HepG2 (cell line): Measurements from ENCODE around the gene DUOXA1. TPM values are rescaled to one million over a fixed set of nuclear protein-coding genes. Genes with fewer than 3 reads are reported as not detected.

Experiments used
- ATAC-seq: fragments of 200-7000 bp; cut with Tn5 transposase; 3 replicates; pipeline ENCODE4 v1.9.1; 2020; ENCODE audit warnings: mild to moderate bottlenecking, moderate library complexity
- BruUV-seq: library from RNA; stranded (reverse); fragments of 400-500 nt; replicated peaks from 2 replicates; lab custom pipeline; 2021; lab: Mats Ljungman, UMichigan
- CTCF ChIA-PET: fragments of 300-600 bp; formaldehyde crosslinking; extraction: SDS; loops from one replicate; lab custom pipeline; 2021; ENCODE audit warnings: low total read pairs, inconsistent platforms, low intra/inter-chr PET ratio; lab: Yijun Ruan, JAX
- POLR2A ChIA-PET: fragments of 350-600 bp; sonication (Branson Sonifier 250); formaldehyde crosslinking; loops from one replicate; lab custom pipeline; 2020; ENCODE audit warnings: antibody characterized with exemption, inconsistent platforms; lab: Yijun Ruan, JAX
- DNase-seq: peaks from one replicate; pipeline ENCODE4 v3.0.0-alpha.2; 2015; ENCODE audit warnings: low spot score
- FAIRE-seq: peaks from 3 replicates; lab custom pipeline; 2011; peaks lifted over from hg19 to GRCh38; lab: Jason Lieb, UNC
- H2AFZ ChIP-seq: one replicate; pipeline ENCODE4 v1.6.1; 2011; ENCODE audit warnings: low read length, inconsistent platforms
- H3K27ac ChIP-seq: fragments of 300-600 bp; 3 replicates; pipeline ENCODE4 v1.8.0; 2011; ENCODE audit warnings: mixed run types, mild to moderate bottlenecking, mixed read lengths, low read length, inconsistent platforms; ENCODE audit not compliant: insufficient read depth; ENCODE audit errors: extremely low read length
- H3K27me3 ChIP-seq, 2 experiments: fragments of 200-600 bp in 1 of 2; 2 replicates in 1 of 2; 3 replicates in 1 of 2; pipeline versions ENCODE4 v1.6.0 to v1.8.0; 2011; ENCODE audit warnings: low read length in 2 of 2, mild to moderate bottlenecking in 2 of 2, moderate library complexity in 2 of 2, inconsistent platforms in 1 of 2; ENCODE audit not compliant: insufficient read depth in 2 of 2, control insufficient read depth in 1 of 2
- H3K36me3 ChIP-seq, 2 experiments: fragments of 200-600 bp in 1 of 2; replicated peaks in 1 of 2; 2 replicates in 1 of 2; 3 replicates in 1 of 2; pipeline versions ENCODE4 v1.5.1 to v1.8.0; 2011; ENCODE audit warnings: low read length in 2 of 2, inconsistent platforms in 1 of 2; ENCODE audit not compliant: insufficient read depth in 2 of 2, control insufficient read depth in 1 of 2
- H3K4me1 ChIP-seq: 2 replicates; pipeline ENCODE4 v1.5.1; 2012; ENCODE audit warnings: low read length, inconsistent platforms; ENCODE audit not compliant: insufficient read depth
- H3K4me2 ChIP-seq: 2 replicates; pipeline ENCODE4 v1.6.0; 2011; ENCODE audit warnings: low read depth, low read length, inconsistent platforms
- H3K4me3 ChIP-seq, 3 experiments: fragments of 200-600 bp in 1 of 3; sonication (generic), shearing (Covaris generic) in 1 of 3; replicated peaks in 1 of 3; 2 replicates each; pipeline ENCODE4 v1.5.1; 2011 to 2016; ENCODE audit warnings: low read length in 3 of 3, inconsistent platforms in 2 of 3, low read depth in 2 of 3, mild to moderate bottlenecking in 2 of 3, control low read depth in 1 of 3, mixed read lengths in 1 of 3; ENCODE audit not compliant: insufficient read depth in 1 of 3
- H3K79me2 ChIP-seq: one replicate; pipeline ENCODE4 v1.6.1; 2011; ENCODE audit warnings: low read length, inconsistent platforms; ENCODE audit not compliant: insufficient read depth
- H3K9ac ChIP-seq: 2 replicates; pipeline ENCODE4 v1.6.0; 2011; ENCODE audit warnings: mild to moderate bottlenecking, low read depth, low read length, inconsistent platforms; ENCODE audit not compliant: insufficient read depth
- H3K9me3 ChIP-seq: 2 replicates; pipeline ENCODE4 v1.5.1; 2012; ENCODE audit warnings: mild to moderate bottlenecking, low read length
- H4K20me1 ChIP-seq: 2 replicates; pipeline ENCODE4 v1.6.0; 2011; ENCODE audit warnings: inconsistent platforms, mild to moderate bottlenecking, low read length, moderate library complexity; ENCODE audit not compliant: insufficient read depth
- ARNT ChIP-seq: fragments of 450-650 bp; IDR thresholded peaks from 2 replicates; pipeline ENCODE4 v1.6.1; 2017
- FOXC1 ChIP-seq: sonication (generic); formaldehyde crosslinking; IDR thresholded peaks from 2 replicates; pipeline ENCODE4 v1.8.0; 2022; ENCODE audit warnings: mild to moderate bottlenecking, missing genetic modification reagents, borderline replicate concordance
- HMGA1 ChIP-seq: sonication (generic); formaldehyde crosslinking; conservative IDR thresholded peaks from 2 replicates; pipeline ENCODE4 v1.4.0; 2020; ENCODE audit warnings: missing genetic modification reagents
- KAT7 ChIP-seq: IDR thresholded peaks from 2 replicates; pipeline ENCODE4 v1.6.1; 2018; ENCODE audit warnings: borderline replicate concordance, missing compliant biosample characterization
- MEF2D ChIP-seq: sonication (generic); formaldehyde crosslinking; IDR thresholded peaks from 2 replicates; pipeline ENCODE4 v1.5.1; 2020; ENCODE audit warnings: mild to moderate bottlenecking, missing genetic modification reagents
- PTBP1 ChIP-seq: fragments of 200-400 bp; formaldehyde crosslinking; IDR thresholded peaks from 2 replicates; pipeline ENCODE4 v1.6.1; 2018; ENCODE audit warnings: low read length, low read depth; ENCODE audit not compliant: poor library complexity, severe bottlenecking
- SMC3 ChIP-seq: IDR thresholded peaks from 2 replicates; pipeline ENCODE4 v1.6.1; 2011; ENCODE audit warnings: low read length, improper control_type of control experiment
- SOX6 ChIP-seq, 2 experiments: fragments of 450-650 bp in 1 of 2; sonication (generic) in 1 of 2; formaldehyde crosslinking in 1 of 2; IDR thresholded peaks; 2 replicates each; pipeline versions ENCODE4 v1.4.0 to v1.6.1; 2017 to 2020; ENCODE audit warnings: antibody characterized with exemption in 1 of 2, mild to moderate bottlenecking in 1 of 2, missing genetic modification reagents in 1 of 2
- ZNF235 ChIP-seq: sonication (generic); formaldehyde crosslinking; IDR thresholded peaks from 2 replicates; pipeline ENCODE4 v1.8.1; 2023; ENCODE audit warnings: mild to moderate bottlenecking, missing genetic modification reagents, borderline replicate concordance
- ZNF329 ChIP-seq: sonication (generic); formaldehyde crosslinking; IDR thresholded peaks from 2 replicates; pipeline ENCODE4 v1.9.0; 2021; ENCODE audit warnings: low read depth, mild to moderate bottlenecking, missing genetic modification reagents
- ZNF629 ChIP-seq: sonication (generic); formaldehyde crosslinking; conservative IDR thresholded peaks from 2 replicates; pipeline ENCODE4 v1.5.0; 2020; ENCODE audit warnings: missing genetic modification reagents
- WGBS: methylation state at CpG from one replicate; pipeline ENCODE4 v1.1.6; 2017; ENCODE audit warnings: low lambda C conversion rate; 5-methylcytosine and 5-hydroxymethylcytosine counted together
- in situ Hi-C: cut with HindIII; loops from 2 replicates; pipeline ENCODE4 v1.10.0; 2017; ENCODE audit warnings: low pct_unique_long_range_greater_than_20kb; ENCODE audit not compliant: extremely low pct_ligation_motif_present
- intact Hi-C: fragments of 100-400 bp; cut with micrococcal nuclease; formaldehyde crosslinking; loops from one replicate; pipeline ENCODE4 v1.10.0; 2022; ENCODE audit not compliant: unreplicated experiment
- polyA plus RNA-seq, 8 experiments: library from polyadenylated mRNA; depleted of rRNA in 3 of 8; stranded (reverse) in 7 of 8; unstranded in 1 of 8; fragments of >200 nt; fragmentation: Illumina TruSeq in 4 of 8; extraction: Trizol in 4 of 8; gene quantifications; 2 replicates each; pipeline versions ENCODE4 v1.2.1 to v1.2.3, GENCODE V29; 2011 to 2016; ENCODE audit warnings: low read depth in 4 of 8, missing spikeins in 1 of 8, mixed read lengths in 1 of 8; ENCODE audit not compliant: insufficient read depth in 1 of 8
- total RNA-seq, 5 experiments: library from RNA; depleted of rRNA; stranded (reverse); fragments of >200 nt; fragmentation: Illumina TruSeq; extraction: Trizol; gene quantifications; 2 replicates each; pipeline ENCODE4 v1.2.3, GENCODE V29; 2016; ENCODE audit warnings: low read depth in 1 of 5
- TF ChIP-seq, protein P1 (sequence below): sonication (generic); formaldehyde crosslinking; IDR thresholded peaks from 2 replicates; pipeline ENCODE4 v1.4.0; 2020; ENCODE audit warnings: mild to moderate bottlenecking, missing genetic modification reagents
- TF ChIP-seq, protein P2 (sequence below): sonication (generic); formaldehyde crosslinking; IDR thresholded peaks from 2 replicates; pipeline ENCODE4 v1.9.0; 2022; ENCODE audit warnings: missing genetic modification reagents, mild to moderate bottlenecking, borderline replicate concordance
- TF ChIP-seq, protein P3 (sequence below): sonication (generic); formaldehyde crosslinking; IDR thresholded peaks from 2 replicates; pipeline ENCODE4 v1.4.0; 2020; ENCODE audit warnings: missing genetic modification reagents

DUOXA1 gene
- total and polyA plus RNA-seq, 2 of the 13 experiments (the other 11 are each of a cell fraction or from before 2014, with no cell fraction given): not detected

DNA sequence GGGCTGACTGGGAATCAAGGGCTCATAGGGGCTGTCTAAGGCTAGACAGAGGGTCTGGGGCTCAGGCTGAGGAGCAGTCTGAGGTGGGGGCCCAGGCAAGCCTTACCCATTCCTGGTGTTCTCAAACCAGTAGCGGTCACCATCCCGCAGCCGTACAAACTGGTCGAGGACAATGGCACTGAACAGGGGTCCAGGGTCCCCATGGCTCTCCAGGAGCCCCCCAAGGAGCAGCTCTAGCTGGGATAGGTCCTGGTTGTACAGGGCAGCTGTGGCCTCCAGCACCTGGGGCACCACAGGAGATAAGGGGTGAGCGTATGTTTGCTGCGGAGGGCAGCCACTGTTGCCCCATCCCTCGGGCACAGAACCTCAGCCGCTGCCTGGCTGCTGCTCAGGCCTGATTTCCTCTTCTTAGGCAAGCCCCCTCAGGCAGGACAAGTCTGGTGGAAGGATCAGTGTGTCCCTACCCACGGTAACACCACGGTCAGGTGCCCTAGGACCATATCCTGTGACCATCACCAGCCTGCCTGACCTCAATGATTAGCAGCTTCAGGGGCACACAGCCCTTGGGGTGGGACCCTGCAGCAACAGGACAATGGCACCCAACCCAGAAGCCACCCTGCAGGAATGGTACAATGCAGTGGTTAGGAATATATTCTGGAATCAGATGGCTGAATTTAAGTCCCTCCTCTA is 21.6 kb downstream of the DUOXA1 start:
- no peak overlapping the region for H2AFZ ChIP-seq
- CTCF ChIA-PET: no interaction called here
- no peak for ATAC-seq

More for the DNA sequence above, 21.6 kb downstream of the DUOXA1 start:
- H4K20me1 ChIP-seq: no peaks in the 10 kb centered on the region
- POLR2A ChIA-PET: no interaction called here
- H3K27ac ChIP-seq: no peak overlapping the region
- no peaks in the 10 kb centered on the region for H3K9me3 ChIP-seq
- TF ChIP-seq HMGA1 (CRISPR knock-in tag) (no peak), PTBP1 (no peak), ZNF629 (CRISPR knock-in tag) (no peak), MEF2D (CRISPR knock-in tag) (no peak), ZNF329 (CRISPR knock-in tag) (no peak), ZNF235 (CRISPR knock-in tag) (no peak), SMC3 (no peak), ARNT (no peak), FOXC1 (CRISPR knock-in tag) (no peak), KAT7 (no peak), SOX6 (IDR thresholded peaks at IDR 0.05) (no peak), SOX6 (CRISPR knock-in tag; IDR thresholded peaks at IDR 0.05) (no peak)
- TF ChIP-seq, protein P1, sequence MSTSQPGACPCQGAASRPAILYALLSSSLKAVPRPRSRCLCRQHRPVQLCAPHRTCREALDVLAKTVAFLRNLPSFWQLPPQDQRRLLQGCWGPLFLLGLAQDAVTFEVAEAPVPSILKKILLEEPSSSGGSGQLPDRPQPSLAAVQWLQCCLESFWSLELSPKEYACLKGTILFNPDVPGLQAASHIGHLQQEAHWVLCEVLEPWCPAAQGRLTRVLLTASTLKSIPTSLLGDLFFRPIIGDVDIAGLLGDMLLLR (CRISPR knock-in tag): no peak
- TF ChIP-seq, protein P2, sequence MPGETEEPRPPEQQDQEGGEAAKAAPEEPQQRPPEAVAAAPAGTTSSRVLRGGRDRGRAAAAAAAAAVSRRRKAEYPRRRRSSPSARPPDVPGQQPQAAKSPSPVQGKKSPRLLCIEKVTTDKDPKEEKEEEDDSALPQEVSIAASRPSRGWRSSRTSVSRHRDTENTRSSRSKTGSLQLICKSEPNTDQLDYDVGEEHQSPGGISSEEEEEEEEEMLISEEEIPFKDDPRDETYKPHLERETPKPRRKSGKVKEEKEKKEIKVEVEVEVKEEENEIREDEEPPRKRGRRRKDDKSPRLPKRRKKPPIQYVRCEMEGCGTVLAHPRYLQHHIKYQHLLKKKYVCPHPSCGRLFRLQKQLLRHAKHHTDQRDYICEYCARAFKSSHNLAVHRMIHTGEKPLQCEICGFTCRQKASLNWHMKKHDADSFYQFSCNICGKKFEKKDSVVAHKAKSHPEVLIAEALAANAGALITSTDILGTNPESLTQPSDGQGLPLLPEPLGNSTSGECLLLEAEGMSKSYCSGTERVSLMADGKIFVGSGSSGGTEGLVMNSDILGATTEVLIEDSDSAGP (CRISPR knock-in tag): no peak
- TF ChIP-seq, protein P3, sequence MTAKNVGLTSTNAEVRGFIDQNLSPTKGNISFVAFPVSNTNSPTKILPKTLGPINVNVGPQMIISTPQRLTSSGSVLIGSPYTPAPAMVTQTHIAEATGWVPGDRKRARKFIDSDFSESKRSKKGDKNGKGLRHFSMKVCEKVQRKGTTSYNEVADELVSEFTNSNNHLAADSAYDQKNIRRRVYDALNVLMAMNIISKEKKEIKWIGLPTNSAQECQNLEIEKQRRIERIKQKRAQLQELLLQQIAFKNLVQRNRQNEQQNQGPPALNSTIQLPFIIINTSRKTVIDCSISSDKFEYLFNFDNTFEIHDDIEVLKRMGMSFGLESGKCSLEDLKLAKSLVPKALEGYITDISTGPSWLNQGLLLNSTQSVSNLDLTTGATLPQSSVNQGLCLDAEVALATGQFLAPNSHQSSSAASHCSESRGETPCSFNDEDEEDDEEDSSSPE: no peak
- in situ Hi-C loops (no loop called here), intact Hi-C loops (no loop called here)
- no CpG with 5 or more reads among the region's 10 CpGs for WGBS
- no peak overlapping the region for H3K9ac ChIP-seq
- BruUV-seq: no TSS peak
- H3K4me1 ChIP-seq: no peaks in the 10 kb centered on the region
- no peaks in the 10 kb centered on the region for H3K79me2 ChIP-seq
- no peaks in the 10 kb centered on the region for H3K36me3 ChIP-seq
- FAIRE-seq (no peak), DNase-seq (no peak)
- H3K27me3 ChIP-seq: peaks cover 10 to 44% of the 10 kb centered on the region in 2 experiments
- no peak overlapping the region for H3K4me2 ChIP-seq
- no peak overlapping the region for H3K4me3 ChIP-seq
